K562 (cell line): ENCODE data around the gene TSPAN13. TPM values are rescaled to one million over a fixed set of nuclear protein-coding genes. Genes with fewer than 3 reads are reported as not detected.

Experiments used
- AFF1 ChIP-seq, 2 experiments: fragments of 450-650 bp; IDR thresholded peaks; 2 replicates each; pipeline ENCODE4 v1.6.1; 2018; ENCODE audit warnings: mild to moderate bottlenecking in 2 of 2, low read depth in 1 of 2; ENCODE audit not compliant: partially characterized antibody in 2 of 2
- BRD4 ChIP-seq: fragments of 200-600 bp; sonication (generic); IDR thresholded peaks from 2 replicates; pipeline ENCODE4 v1.6.1; 2017; ENCODE audit warnings: inconsistent platforms
- CREB3L1 ChIP-seq: fragments of 450-650 bp; IDR thresholded peaks from 2 replicates; pipeline ENCODE4 v1.6.1; 2014; ENCODE audit warnings: low read depth, mild to moderate bottlenecking, moderate library complexity, borderline replicate concordance
- GTF2F1 ChIP-seq: IDR thresholded peaks from 2 replicates; pipeline ENCODE4 v1.6.1; 2011; ENCODE audit warnings: low read depth, low read length, improper control_type of control experiment
- HNRNPH1 ChIP-seq: fragments of 200-400 bp; formaldehyde crosslinking; optimal IDR thresholded peaks from 2 replicates; pipeline ENCODE3; 2017; ENCODE audit warnings: low read depth, mild to moderate bottlenecking, low read length, moderate library complexity
- ID3 ChIP-seq, 2 experiments: fragments of 250-450 bp in 1 of 2; fragments of 450-650 bp in 1 of 2; sonication (Bioruptor Pico) in 1 of 2; IDR thresholded peaks; 2 replicates each; pipeline versions ENCODE4 v1.6.1 to v1.8.0; 2016 to 2021; ENCODE audit warnings: mild to moderate bottlenecking in 2 of 2, moderate library complexity in 2 of 2, missing compliant biosample characterization in 1 of 2, missing genetic modification characterization in 1 of 2
- L3MBTL2 ChIP-seq: fragments of 450-650 bp; IDR thresholded peaks from 2 replicates; pipeline ENCODE4 v1.6.1; 2016; ENCODE audit warnings: mild to moderate bottlenecking, moderate library complexity
- MCM3 ChIP-seq: fragments of 450-650 bp; IDR thresholded peaks from 2 replicates; pipeline ENCODE4 v1.6.1; 2016
- MLX ChIP-seq, 2 experiments: fragments of 450-650 bp in 1 of 2; sonication (generic) in 1 of 2; formaldehyde crosslinking; conservative IDR thresholded peaks; 2 replicates each; pipeline versions ENCODE4 v1.4.0 to v1.8.1; 2020 to 2022; ENCODE audit warnings: mild to moderate bottlenecking in 1 of 2, missing genetic modification reagents in 1 of 2
- NR2C2 ChIP-seq, 2 experiments: fragments of 200-800 bp in 1 of 2; sonication (Bioruptor generic) in 1 of 2; sonication (generic) in 1 of 2; formaldehyde crosslinking in 1 of 2; IDR thresholded peaks; 2 replicates each; pipeline versions ENCODE4 v1.6.1 to v1.8.0; 2016 to 2022; ENCODE audit warnings: mild to moderate bottlenecking in 1 of 2, missing compliant biosample characterization in 1 of 2, missing genetic modification characterization in 1 of 2, missing genetic modification reagents in 1 of 2
- SMAD4 ChIP-seq: fragments of 250-450 bp; sonication (Bioruptor Pico); conservative IDR thresholded peaks from 2 replicates; pipeline ENCODE4 v1.8.0; 2021; ENCODE audit warnings: inconsistent platforms, mild to moderate bottlenecking, moderate library complexity
- ZBTB2 ChIP-seq: fragments of 450-650 bp; IDR thresholded peaks from 2 replicates; pipeline ENCODE4 v1.6.1; 2016; ENCODE audit warnings: antibody characterized with exemption
- ZNF639 ChIP-seq, 2 experiments: fragments of 200-800 bp in 1 of 2; sonication (Bioruptor generic) in 1 of 2; sonication (generic) in 1 of 2; formaldehyde crosslinking in 1 of 2; IDR thresholded peaks in 1 of 2; conservative IDR thresholded peaks in 1 of 2; 2 replicates each; pipeline versions ENCODE4 v1.5.0 to v1.6.1; 2016 to 2020; ENCODE audit warnings: missing compliant biosample characterization in 1 of 2, missing genetic modification characterization in 1 of 2, missing genetic modification reagents in 1 of 2
- ZNF699 ChIP-seq: fragments of 250-450 bp; sonication (Bioruptor Pico); IDR thresholded peaks from 2 replicates; pipeline ENCODE4 v1.8.0; 2021; ENCODE audit warnings: mild to moderate bottlenecking, moderate library complexity; ENCODE audit not compliant: insufficient replicate concordance
- polyA plus RNA-seq, 8 experiments: library from polyadenylated mRNA; depleted of rRNA in 4 of 8; stranded (reverse) in 5 of 8; unstranded in 3 of 8; fragments of >200 nt; fragmentation: Nextera tagmentation in 2 of 8; fragmentation: Illumina TruSeq in 1 of 8; extraction: Ambion mirVana in 2 of 8; extraction: Trizol in 1 of 8; gene quantifications; 2 replicates each; pipeline versions ENCODE4 v1.2.1 to v1.2.3, GENCODE V29; 2011 to 2014; ENCODE audit warnings: inconsistent platforms in 1 of 8, missing spikeins in 1 of 8
- total RNA-seq, 7 experiments: library from RNA; depleted of rRNA in 6 of 7; stranded (reverse); fragments of >200 nt in 6 of 7; fragmentation: Illumina TruSeq in 2 of 7; extraction: Trizol in 2 of 7; gene quantifications; 2 replicates each; pipeline versions ENCODE4 v1.2.1 to v1.2.3, GENCODE V29; 2011 to 2021; ENCODE audit warnings: low replicate concordance in 1 of 7

The TSPAN13 gene
- total and polyA plus RNA-seq, 9 of the 15 experiments (the other 6 are each of a cell fraction or from before 2014, with no cell fraction given), result 7.8 to 46.3 (median 20.0) TPM

GRCh38 chr7:16753932-16754855 is 639 bp downstream of the TSPAN13 start (continued):
- TF ChIP-seq MLX (CRISPR knock-in tag; conservative IDR thresholded peaks at IDR 0.05), result no peak
- no peak for TF ChIP-seq CREB3L1
- TF ChIP-seq ID3 (CRISPR knock-in tag; IDR thresholded peaks at IDR 0.05), result no peak
- TF ChIP-seq ID3 (tag; IDR thresholded peaks at IDR 0.05), result no peak
- no peak for TF ChIP-seq ZNF699 (CRISPR knock-in tag)
- no peak for TF ChIP-seq HNRNPH1
- no peak for TF ChIP-seq ZNF639 (CRISPR knock-in tag; conservative IDR thresholded peaks at IDR 0.05 in 1 of 2, IDR thresholded peaks at IDR 0.05 in 1 of 2)
- no peak for TF ChIP-seq AFF1 (IDR thresholded peaks at IDR 0.05; ENCODE audit: low read depth in 1 of 2, partially characterized antibody in 2 of 2)
- TF ChIP-seq GTF2F1, result no peak
- no peak for TF ChIP-seq SMAD4 (CRISPR knock-in tag)
- TF ChIP-seq ZBTB2, result peak; percentile 68; the same call in 1 of the 2 replicates
- no peak for TF ChIP-seq BRD4
- TF ChIP-seq MCM3, result no peak
- peak; percentile 74 for TF ChIP-seq L3MBTL2
- 0 out of 2 replicates have a peak, but pooled peaks have one; percentile 14 for TF ChIP-seq NR2C2 (CRISPR knock-in tag; IDR thresholded peaks at IDR 0.05)
- peak; percentile 22; the same call in 1 of the 2 replicates for TF ChIP-seq NR2C2 (tag; IDR thresholded peaks at IDR 0.05)
